Smooth muscle cell (in vitro differentiated cells): ENCODE measurements around the gene TNS1. TPM values are rescaled to one million over a fixed set of nuclear protein-coding genes. Genes with fewer than 3 reads are reported as not detected.

Experiments
- DNase-seq: peaks from one replicate; lab custom pipeline; 2025; ENCODE audit not compliant: unreplicated experiment; lab: John Stamatoyannopoulos, UW
- H2AFZ ChIP-seq: fragments of 200-600 bp; sonication (generic); 2 replicates; pipeline ENCODE4 v1.6.0; 2016; ENCODE audit warnings: antibody characterized with exemption, low read depth, mild to moderate bottlenecking
- H3F3A ChIP-seq: fragments of 200-600 bp; sonication (generic); 2 replicates; pipeline ENCODE4 v1.6.0; 2017; ENCODE audit warnings: antibody characterized with exemption, low read depth
- H3K27ac ChIP-seq: fragments of 200-600 bp; sonication (generic); 2 replicates; pipeline ENCODE4 v1.5.1; 2016; ENCODE audit warnings: low read depth, mild to moderate bottlenecking
- H3K27me3 ChIP-seq: fragments of 200-600 bp; sonication (generic); 2 replicates; pipeline ENCODE4 v1.6.1; 2016; ENCODE audit warnings: low read depth, mild to moderate bottlenecking
- H3K36me3 ChIP-seq: fragments of 200-600 bp; sonication (generic); 2 replicates; pipeline ENCODE4 v1.5.1; 2016; ENCODE audit warnings: low read depth
- H3K4me1 ChIP-seq: fragments of 200-600 bp; sonication (generic); 2 replicates; pipeline ENCODE4 v1.5.1; 2016; ENCODE audit warnings: low read depth
- H3K4me2 ChIP-seq: fragments of 200-600 bp; sonication (generic); 2 replicates; pipeline ENCODE4 v1.6.0; 2016; ENCODE audit warnings: mild to moderate bottlenecking
- H3K4me3 ChIP-seq: fragments of 200-600 bp; sonication (generic); 2 replicates; pipeline ENCODE4 v1.5.1; 2016; ENCODE audit warnings: mild to moderate bottlenecking
- H3K79me2 ChIP-seq: fragments of 200-600 bp; sonication (generic); 2 replicates; pipeline ENCODE4 v1.6.0; 2016; ENCODE audit warnings: low read depth, mild to moderate bottlenecking
- H3K9ac ChIP-seq: fragments of 200-600 bp; sonication (generic); 2 replicates; pipeline ENCODE4 v1.6.0; 2016; ENCODE audit warnings: low read depth
- H3K9me3 ChIP-seq: fragments of 200-600 bp; sonication (generic); replicated peaks from 2 replicates; pipeline ENCODE4 v1.5.1; 2016; ENCODE audit warnings: low read depth
- H4K20me1 ChIP-seq: fragments of 200-600 bp; sonication (generic); 2 replicates; pipeline ENCODE4 v1.6.0; 2016; ENCODE audit warnings: low read depth
- CTCF ChIP-seq: fragments of 200-600 bp; sonication (generic); IDR thresholded peaks from 2 replicates; pipeline ENCODE4 v1.5.1; 2017; ENCODE audit warnings: borderline replicate concordance, mild to moderate bottlenecking, antibody characterized with exemption; ENCODE audit not compliant: insufficient read depth, poor library complexity, severe bottlenecking
- WGBS: methylation state at CpG from one replicate; pipeline ENCODE4 v1.1.7; 2016; ENCODE audit warnings: low lambda C conversion rate; 5-methylcytosine and 5-hydroxymethylcytosine counted together
- polyA plus RNA-seq: library from polyadenylated mRNA; unstranded; fragments of >200 nt; fragmentation: Nextera tagmentation; extraction: Ambion mirVana; gene quantifications from 2 replicates; pipeline ENCODE4 v1.2.1, GENCODE V29; 2016
- total RNA-seq: library from RNA; depleted of rRNA; stranded (reverse); fragments of >200 nt; gene quantifications from 2 replicates; pipeline ENCODE4 v1.2.3, GENCODE V29; 2014

The TNS1 gene
- total and polyA plus RNA-seq, 2 experiments from 2014 or later = 52.3 to 61.5 TPM

- H4K20me1 ChIP-seq = no peaks in the 10 kb centered on the region
- no peak overlapping the region for H3K27ac ChIP-seq
- no peak overlapping the region for H3K9ac ChIP-seq
- DNase-seq = no peak
- H3K36me3 ChIP-seq = no peaks in the 10 kb centered on the region
- no peak overlapping the region for H2AFZ ChIP-seq
- H3K4me3 ChIP-seq = no peak overlapping the region
- peaks cover 12% of the 10 kb centered on the region for H3K4me1 ChIP-seq
- no peaks in the 10 kb centered on the region for H3K79me2 ChIP-seq
- no peaks in the 10 kb centered on the region for H3K9me3 ChIP-seq
- H3K4me2 ChIP-seq = peak overlapping the region; percentile 16
- peaks cover 7% of the 10 kb centered on the region for H3K27me3 ChIP-seq
- 90% methylated on average over 7 of the region's 7 CpGs for WGBS
- TF ChIP-seq CTCF = no peak
- H3F3A ChIP-seq = peaks cover 10% of the 10 kb centered on the region
Observed at GRCh38 chr2:218030409-218031195, 27.8 kb upstream of the TNS1 start.

- Histone ChIP-seq H3F3A (peaks cover 10% of the 10 kb centered on the region), H3K9me3 (no peaks in the 10 kb centered on the region), H3K27me3 (peaks cover 7% of the 10 kb centered on the region), H3K4me2 (peak overlapping the region; percentile 16), H2AFZ (no peak overlapping the region), H3K9ac (no peak overlapping the region), H4K20me1 (no peaks in the 10 kb centered on the region), H3K27ac (peak overlapping the region; percentile 48), H3K4me1 (peaks cover 14% of the 10 kb centered on the region), H3K36me3 (no peaks in the 10 kb centered on the region), H3K4me3 (no peak overlapping the region), H3K79me2 (no peaks in the 10 kb centered on the region)
- DNase-seq = no peak
- TF ChIP-seq CTCF = no peak
- WGBS = 59% methylated on average over 17 of the region's 17 CpGs
Observed at GRCh38 chr2:218029366-218030360, 26.9 kb upstream of the TNS1 start.

- Histone ChIP-seq H3K27me3 (no peaks in the 10 kb centered on the region), H3K36me3 (no peaks in the 10 kb centered on the region)
- no peak for TF ChIP-seq CTCF
Observed at GRCh38 chr2:218028562-218029348, 26.0 kb upstream of the TNS1 start.

More at GRCh38 chr2:218028562-218029348, 26.0 kb upstream of the TNS1 start:
- Histone ChIP-seq H3K79me2 (no peaks in the 10 kb centered on the region), H3K9me3 (no peaks in the 10 kb centered on the region), H3F3A (peaks cover 10% of the 10 kb centered on the region), H2AFZ (no peak overlapping the region), H3K27ac (no peak overlapping the region), H4K20me1 (no peaks in the 10 kb centered on the region), H3K4me3 (no peak overlapping the region), H3K9ac (no peak overlapping the region), H3K4me1 (peaks cover 6% of the 10 kb centered on the region), H3K4me2 (no peak overlapping the region)
- 83% methylated on average over 6 of the region's 6 CpGs for WGBS
- no peak for DNase-seq
